Measurements from ENCODE around the gene GMDS. TPM values are rescaled to one million over a fixed set of nuclear protein-coding genes. Genes with fewer than 3 reads are reported as not detected.

The GMDS gene
- total RNA-seq, 1 donor from 2014 or later, result 7.8 TPM

DNA sequence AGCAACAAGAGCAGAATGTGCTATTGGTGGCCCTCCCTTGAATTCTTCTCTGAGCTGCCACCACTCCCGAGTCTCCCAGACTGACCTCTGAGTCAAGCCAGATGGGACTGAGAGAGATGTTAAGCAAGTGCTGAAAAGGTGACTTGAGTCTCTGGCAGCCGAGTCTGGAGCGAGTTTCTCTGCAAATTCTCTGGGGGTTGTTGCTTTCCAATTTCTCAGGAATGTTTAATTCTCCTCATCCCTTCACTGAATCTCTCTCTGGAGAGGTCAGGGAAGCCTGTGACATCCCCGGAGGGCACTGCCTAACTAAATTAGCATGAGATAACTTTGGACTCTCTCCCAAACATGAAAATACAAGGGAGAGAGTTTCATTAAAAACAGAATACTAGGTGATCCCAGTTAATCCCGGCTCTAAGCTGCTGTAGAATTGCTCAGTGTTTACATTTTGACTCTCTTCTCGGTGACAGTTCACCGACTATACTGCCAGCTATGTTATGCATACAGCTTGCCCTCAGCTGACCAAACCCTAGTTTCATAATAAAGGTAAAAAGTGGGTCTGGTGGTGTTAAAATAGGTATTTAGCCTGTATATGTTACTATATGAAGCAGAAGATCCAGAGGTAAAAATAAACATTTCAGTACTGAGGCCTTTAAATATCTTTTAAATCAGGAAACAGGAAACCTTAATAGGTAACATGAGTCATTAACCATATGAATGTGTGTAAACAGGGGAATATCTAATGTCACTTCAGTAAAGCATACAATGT lies 477.7 kb downstream of the GMDS start:
- no peak overlapping the region for H3K9ac ChIP-seq (ENCODE audit: low read depth in 1 of 3, low read length in 3 of 3)
- H3K4me1 ChIP-seq (ENCODE audit: control insufficient read depth in 3 of 3, insufficient read depth in 3 of 3, low read length in 3 of 3), result peaks cover 7 to 10% (median 7%) of the 10 kb centered on the region in 3 donors
- no peak overlapping the region for H3K4me3 ChIP-seq (ENCODE audit: low read length in 3 of 3)
- no peak overlapping the region for H3K27ac ChIP-seq (ENCODE audit: low read depth, low read length)
- no peaks in the 10 kb centered on the region for H3K36me3 ChIP-seq (ENCODE audit: control insufficient read depth in 3 of 3, insufficient read depth in 3 of 3, low read length in 3 of 3)
- no peaks in the 10 kb centered on the region for H3K9me3 ChIP-seq (ENCODE audit: control insufficient read depth in 3 of 3, low read length in 3 of 3)
- no peaks in the 10 kb centered on the region for H3K27me3 ChIP-seq (ENCODE audit: control insufficient read depth in 3 of 3, insufficient read depth in 3 of 3, low read length in 3 of 3)

DNA sequence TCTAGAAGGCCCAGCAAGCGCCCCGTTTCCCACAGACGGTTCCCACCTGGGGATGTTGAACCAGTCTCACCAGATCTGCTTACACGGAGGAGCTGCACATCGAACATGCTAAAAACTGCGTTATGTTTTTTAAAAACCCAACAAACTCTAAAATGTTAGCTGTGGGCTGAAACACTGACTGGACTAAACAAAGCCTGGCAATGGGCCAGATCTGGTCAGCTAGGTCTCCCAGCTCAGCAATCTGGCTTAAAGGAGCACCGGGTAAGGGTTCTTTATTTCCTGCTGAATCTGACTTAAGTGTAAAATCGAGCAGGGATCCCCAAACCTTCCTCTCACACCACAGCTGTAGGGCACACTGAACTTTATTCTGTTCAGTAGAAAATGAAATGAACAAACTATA lies 478.8 kb downstream of the GMDS start:
- Histone ChIP-seq H3K9ac (ENCODE audit: low read depth in 1 of 3, low read length in 3 of 3) (no peak overlapping the region), H3K36me3 (ENCODE audit: control insufficient read depth in 3 of 3, insufficient read depth in 3 of 3, low read length in 3 of 3) (no peaks in the 10 kb centered on the region), H3K27ac (ENCODE audit: low read depth, low read length) (no peak overlapping the region), H3K9me3 (ENCODE audit: control insufficient read depth in 3 of 3, low read length in 3 of 3) (no peaks in the 10 kb centered on the region), H3K4me1 (ENCODE audit: control insufficient read depth in 3 of 3, insufficient read depth in 3 of 3, low read length in 3 of 3) (peaks cover 7 to 10% (median 7%) of the 10 kb centered on the region in 3 donors), H3K4me3 (ENCODE audit: low read length in 3 of 3) (no peak overlapping the region), H3K27me3 (ENCODE audit: control insufficient read depth in 3 of 3, insufficient read depth in 3 of 3, low read length in 3 of 3) (no peaks in the 10 kb centered on the region)

DNA sequence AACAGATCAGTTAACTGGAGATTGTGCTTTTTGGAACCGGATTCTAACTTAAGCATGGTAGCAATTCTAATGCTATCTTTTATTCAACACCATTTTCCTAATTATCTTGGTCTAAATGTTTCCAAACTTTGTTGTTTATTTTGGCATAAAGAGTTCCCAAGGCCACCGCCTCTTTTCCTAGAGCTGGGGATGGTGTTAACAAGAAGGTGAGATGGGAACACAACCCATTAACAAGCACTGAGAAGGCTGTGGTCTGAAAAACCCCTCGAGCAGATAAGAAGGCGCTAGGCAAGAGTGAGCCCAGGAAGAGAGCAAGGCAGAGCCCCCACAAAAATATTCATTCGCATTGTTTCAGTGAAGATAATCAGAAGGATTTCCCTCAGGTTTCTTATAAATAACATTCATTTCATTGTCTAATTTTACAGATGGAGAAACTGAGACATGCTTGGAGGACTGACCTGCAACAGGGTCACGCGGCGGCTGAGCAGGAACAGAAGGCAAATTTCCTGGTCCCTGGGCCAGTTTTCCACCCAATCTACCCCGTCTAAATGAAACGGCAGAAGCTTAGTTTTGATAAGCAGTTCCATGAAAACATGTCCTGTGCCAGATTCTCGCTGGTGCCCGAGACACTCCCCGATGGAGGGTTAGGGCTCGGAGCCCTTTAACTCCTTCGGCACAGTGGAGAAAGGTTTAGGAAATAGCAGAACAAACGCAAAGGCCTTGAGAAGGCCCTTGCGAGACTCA lies 480.1 kb downstream of the GMDS start:
- Histone ChIP-seq H3K9me3 (ENCODE audit: control insufficient read depth in 3 of 3, low read length in 3 of 3) (no peaks in the 10 kb centered on the region), H3K4me1 (ENCODE audit: control insufficient read depth in 3 of 3, insufficient read depth in 3 of 3, low read length in 3 of 3) (peaks cover 7 to 10% (median 7%) of the 10 kb centered on the region in 3 donors), H3K27me3 (ENCODE audit: control insufficient read depth in 3 of 3, insufficient read depth in 3 of 3, low read length in 3 of 3) (no peaks in the 10 kb centered on the region), H3K9ac (ENCODE audit: low read depth in 1 of 3, low read length in 3 of 3) (no peak overlapping the region), H3K27ac (ENCODE audit: low read depth, low read length) (no peak overlapping the region), H3K4me3 (ENCODE audit: low read length in 3 of 3) (no peak overlapping the region), H3K36me3 (ENCODE audit: control insufficient read depth in 3 of 3, insufficient read depth in 3 of 3, low read length in 3 of 3) (no peaks in the 10 kb centered on the region)

DNA sequence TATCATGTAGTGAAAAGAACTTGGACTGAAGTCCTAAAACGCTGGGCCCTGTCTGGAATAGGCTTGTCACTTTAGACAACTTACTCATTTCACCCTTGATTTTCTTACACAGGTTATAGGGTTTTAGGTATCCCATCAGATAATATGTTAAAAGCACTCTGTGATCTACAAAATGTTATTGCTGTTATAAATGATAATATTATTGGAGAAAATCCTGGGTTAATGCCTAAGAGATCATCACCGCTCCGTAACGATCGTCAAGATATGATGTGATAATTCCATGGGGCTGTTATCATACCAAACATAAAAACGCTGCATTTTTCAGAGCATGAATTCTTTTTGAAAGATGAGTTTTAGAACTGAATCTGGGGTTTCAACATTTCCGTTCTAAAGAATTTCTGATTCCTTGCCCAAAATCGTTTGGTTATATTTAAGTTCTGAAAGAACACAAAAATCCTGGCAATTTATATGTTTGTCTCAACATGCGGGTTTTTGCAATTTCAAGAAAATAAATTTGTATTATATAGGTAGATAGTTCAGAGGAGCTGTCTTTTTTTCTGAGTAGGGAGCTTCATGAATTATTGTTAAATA lies 480.9 kb downstream of the GMDS start:
- Histone ChIP-seq H3K27me3 (ENCODE audit: control insufficient read depth in 3 of 3, insufficient read depth in 3 of 3, low read length in 3 of 3) (no peaks in the 10 kb centered on the region), H3K4me1 (ENCODE audit: control insufficient read depth in 3 of 3, insufficient read depth in 3 of 3, low read length in 3 of 3) (peaks cover 7 to 10% (median 7%) of the 10 kb centered on the region in 3 donors), H3K9ac (ENCODE audit: low read depth in 1 of 3, low read length in 3 of 3) (no peak overlapping the region), H3K27ac (ENCODE audit: low read depth, low read length) (no peak overlapping the region), H3K4me3 (ENCODE audit: low read length in 3 of 3) (no peak overlapping the region), H3K36me3 (ENCODE audit: control insufficient read depth in 3 of 3, insufficient read depth in 3 of 3, low read length in 3 of 3) (no peaks in the 10 kb centered on the region), H3K9me3 (ENCODE audit: control insufficient read depth in 3 of 3, low read length in 3 of 3) (no peaks in the 10 kb centered on the region)

DNA sequence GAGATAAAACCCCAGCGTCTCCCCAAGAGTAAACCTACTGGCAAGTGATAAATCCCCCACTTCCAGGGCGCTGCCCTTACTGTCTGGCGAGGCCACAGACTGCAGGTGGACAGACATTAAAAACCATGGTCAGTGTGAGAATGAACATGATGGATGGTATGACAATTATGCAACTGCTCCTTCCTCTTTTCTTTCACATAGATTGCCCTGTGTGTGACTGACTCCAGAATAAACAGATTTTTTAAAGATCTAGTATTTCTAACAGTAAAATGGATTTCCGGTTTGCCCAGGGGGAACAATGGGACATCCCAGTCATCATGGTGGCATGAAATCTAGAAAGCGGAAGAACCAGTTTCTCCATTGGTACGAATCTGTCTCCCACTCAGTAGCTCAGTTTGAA lies 482.0 kb downstream of the GMDS start:
- Histone ChIP-seq H3K4me1 (ENCODE audit: control insufficient read depth in 3 of 3, insufficient read depth in 3 of 3, low read length in 3 of 3) (peaks cover 7 to 10% (median 7%) of the 10 kb centered on the region in 3 donors), H3K4me3 (ENCODE audit: low read length in 3 of 3) (no peak overlapping the region), H3K9me3 (ENCODE audit: control insufficient read depth in 3 of 3, low read length in 3 of 3) (no peaks in the 10 kb centered on the region), H3K27me3 (ENCODE audit: control insufficient read depth in 3 of 3, insufficient read depth in 3 of 3, low read length in 3 of 3) (no peaks in the 10 kb centered on the region), H3K27ac (ENCODE audit: low read depth, low read length) (no peak overlapping the region), H3K36me3 (ENCODE audit: control insufficient read depth in 3 of 3, insufficient read depth in 3 of 3, low read length in 3 of 3) (no peaks in the 10 kb centered on the region), H3K9ac (ENCODE audit: low read depth in 1 of 3, low read length in 3 of 3) (no peak overlapping the region)

DNA sequence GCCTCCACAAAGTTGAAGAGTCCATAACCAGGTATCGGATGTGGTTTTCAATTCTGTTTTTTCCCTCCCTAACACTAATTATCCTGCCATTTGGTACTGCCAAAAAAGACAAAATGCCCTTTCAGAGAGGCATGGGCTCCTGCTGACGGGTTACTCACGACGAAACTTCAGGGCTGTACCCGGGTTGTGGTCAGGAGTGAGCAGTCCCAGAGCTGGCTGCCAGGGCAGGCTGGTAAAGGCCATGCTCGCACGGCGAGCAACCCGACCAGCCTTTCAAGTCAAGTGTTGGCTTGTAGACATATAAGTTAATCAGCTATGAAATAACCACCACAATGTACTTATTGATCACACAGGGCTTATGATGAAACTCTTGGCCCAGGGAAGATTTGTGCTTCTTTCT lies 483.2 kb downstream of the GMDS start:
- H3K27ac ChIP-seq (ENCODE audit: low read depth, low read length), result no peak overlapping the region

DNA sequence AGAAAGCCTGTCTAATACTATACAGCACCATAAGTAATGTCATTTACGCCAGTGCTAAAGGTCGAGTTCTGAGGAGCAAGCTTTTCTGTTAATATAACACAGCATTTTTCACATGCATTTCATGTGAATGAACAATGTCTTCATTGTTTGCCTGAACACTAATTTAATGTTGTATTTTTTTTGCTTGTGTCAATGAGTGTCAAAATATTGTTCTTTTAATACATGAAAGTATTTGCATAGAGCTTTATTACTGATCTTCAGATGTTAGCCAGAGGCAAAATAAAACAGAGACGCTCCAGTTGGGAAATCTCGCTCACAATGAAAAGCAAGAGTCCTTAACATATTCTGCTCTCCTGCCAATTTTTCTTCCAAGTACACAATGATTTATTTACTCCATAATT lies 483.9 kb downstream of the GMDS start:
- Histone ChIP-seq H3K4me3 (ENCODE audit: low read length in 3 of 3) (no peak overlapping the region), H3K9me3 (ENCODE audit: control insufficient read depth in 3 of 3, low read length in 3 of 3) (no peaks in the 10 kb centered on the region), H3K9ac (ENCODE audit: low read depth in 1 of 3, low read length in 3 of 3) (no peak overlapping the region), H3K36me3 (ENCODE audit: control insufficient read depth in 3 of 3, insufficient read depth in 3 of 3, low read length in 3 of 3) (no peaks in the 10 kb centered on the region), H3K27me3 (ENCODE audit: control insufficient read depth in 3 of 3, insufficient read depth in 3 of 3, low read length in 3 of 3) (no peaks in the 10 kb centered on the region), H3K4me1 (ENCODE audit: control insufficient read depth in 3 of 3, insufficient read depth in 3 of 3, low read length in 3 of 3) (peaks cover 0 to under 1% (median 0%) of the 10 kb centered on the region in 3 donors), H3K27ac (ENCODE audit: low read depth, low read length) (no peak overlapping the region)

More for the DNA sequence above, 483.2 kb downstream of the GMDS start:
- peaks cover 0 to 6% (median under 1%) of the 10 kb centered on the region in 3 donors for H3K4me1 ChIP-seq (ENCODE audit: control insufficient read depth in 3 of 3, insufficient read depth in 3 of 3, low read length in 3 of 3)
- no peaks in the 10 kb centered on the region for H3K36me3 ChIP-seq (ENCODE audit: control insufficient read depth in 3 of 3, insufficient read depth in 3 of 3, low read length in 3 of 3)
- no peaks in the 10 kb centered on the region for H3K27me3 ChIP-seq (ENCODE audit: control insufficient read depth in 3 of 3, insufficient read depth in 3 of 3, low read length in 3 of 3)
- no peak overlapping the region for H3K4me3 ChIP-seq (ENCODE audit: low read length in 3 of 3)
- H3K9ac ChIP-seq (ENCODE audit: low read depth in 1 of 3, low read length in 3 of 3), result no peak overlapping the region
- H3K9me3 ChIP-seq (ENCODE audit: control insufficient read depth in 3 of 3, low read length in 3 of 3), result no peaks in the 10 kb centered on the region

DNA sequence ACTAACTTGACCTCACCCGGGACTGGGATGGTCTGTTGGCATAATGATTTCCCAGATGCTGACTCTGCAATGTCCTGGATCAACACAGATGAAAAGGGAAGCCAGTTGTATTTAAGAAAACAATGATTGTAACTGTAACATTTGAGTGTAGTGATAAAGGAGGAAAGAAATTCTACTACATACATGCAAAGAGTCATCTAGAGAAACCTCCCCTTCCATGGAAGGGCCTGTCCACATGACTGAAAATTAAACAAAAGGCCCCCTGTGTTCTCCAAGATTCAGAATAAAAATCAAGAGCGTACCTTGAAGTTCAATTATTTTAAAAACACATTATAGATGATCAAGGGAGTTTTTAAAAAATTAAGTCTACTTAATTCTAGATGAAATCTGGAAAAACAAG lies 484.5 kb downstream of the GMDS start:
- no peak overlapping the region for H3K9ac ChIP-seq (ENCODE audit: low read depth in 1 of 3, low read length in 3 of 3)
- no peak overlapping the region for H3K4me3 ChIP-seq (ENCODE audit: low read length in 3 of 3)
- H3K27me3 ChIP-seq (ENCODE audit: control insufficient read depth in 3 of 3, insufficient read depth in 3 of 3, low read length in 3 of 3), result no peaks in the 10 kb centered on the region
- H3K9me3 ChIP-seq (ENCODE audit: control insufficient read depth in 3 of 3, low read length in 3 of 3), result no peaks in the 10 kb centered on the region
- H3K27ac ChIP-seq (ENCODE audit: low read depth, low read length), result no peak overlapping the region
- no peaks in the 10 kb centered on the region for H3K36me3 ChIP-seq (ENCODE audit: control insufficient read depth in 3 of 3, insufficient read depth in 3 of 3, low read length in 3 of 3)
- no peaks in the 10 kb centered on the region for H3K4me1 ChIP-seq (ENCODE audit: control insufficient read depth in 3 of 3, insufficient read depth in 3 of 3, low read length in 3 of 3)

DNA sequence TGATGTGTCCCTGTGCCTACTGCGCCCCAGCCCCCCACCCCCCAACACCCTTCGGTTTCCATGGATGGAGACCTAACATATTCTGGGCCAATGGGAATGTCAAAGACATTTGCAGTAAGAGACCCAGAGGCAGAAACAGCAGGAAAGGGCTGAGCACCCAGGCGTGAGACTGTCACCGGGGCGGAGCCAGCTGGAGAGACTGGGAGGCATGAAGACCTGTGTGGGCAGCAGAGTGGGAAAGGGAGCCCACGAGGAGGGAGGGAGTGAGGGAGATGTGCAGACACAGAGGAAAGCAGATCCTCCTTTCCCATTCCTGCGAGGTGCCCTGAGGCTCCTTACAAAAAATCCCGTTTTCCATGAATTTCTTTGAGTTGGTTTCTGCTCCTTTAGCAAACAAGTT lies 485.5 kb downstream of the GMDS start:
- Histone ChIP-seq H3K36me3 (ENCODE audit: control insufficient read depth in 3 of 3, insufficient read depth in 3 of 3, low read length in 3 of 3) (no peaks in the 10 kb centered on the region), H3K27me3 (ENCODE audit: control insufficient read depth in 3 of 3, insufficient read depth in 3 of 3, low read length in 3 of 3) (no peaks in the 10 kb centered on the region), H3K27ac (ENCODE audit: low read depth, low read length) (no peak overlapping the region), H3K9me3 (ENCODE audit: control insufficient read depth in 3 of 3, low read length in 3 of 3) (no peaks in the 10 kb centered on the region), H3K4me1 (ENCODE audit: control insufficient read depth in 3 of 3, insufficient read depth in 3 of 3, low read length in 3 of 3) (no peaks in the 10 kb centered on the region), H3K4me3 (ENCODE audit: low read length in 3 of 3) (no peak overlapping the region), H3K9ac (ENCODE audit: low read depth in 1 of 3, low read length in 3 of 3) (no peak overlapping the region)

Measured in skeletal muscle tissue (tissue), 4 donors.